GM12801 (cell line): Measurements from ENCODE around the gene RAX.

Experiments used
- TF ChIP-seq, protein P1 (sequence below): IDR thresholded peaks from one replicate; pipeline ENCODE4 v1.5.1; 2011; ENCODE audit warnings: control low read depth; ENCODE audit not compliant: insufficient read length; ENCODE audit errors: extremely low read depth

The RAX gene

DNA sequence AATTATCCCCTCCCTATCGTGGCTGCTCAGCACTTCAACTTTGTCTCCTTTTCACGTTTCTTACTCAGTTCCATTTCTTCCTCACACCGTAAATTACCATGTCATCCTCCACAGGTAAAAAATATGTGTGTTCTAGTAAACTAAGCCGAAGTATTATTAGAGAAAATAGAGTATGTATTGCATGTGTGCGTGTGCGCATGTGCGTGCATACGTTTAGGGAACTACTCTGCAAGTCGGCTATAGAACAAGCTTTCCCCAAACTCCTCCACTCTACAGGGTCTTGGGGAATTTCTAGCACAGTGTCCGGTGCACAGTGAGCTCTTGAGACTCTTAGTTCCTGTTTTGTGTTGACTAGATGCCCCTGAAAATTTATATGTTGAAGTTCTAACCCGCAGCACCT is 9.1 kb upstream of the RAX start:
- TF ChIP-seq, protein P1, sequence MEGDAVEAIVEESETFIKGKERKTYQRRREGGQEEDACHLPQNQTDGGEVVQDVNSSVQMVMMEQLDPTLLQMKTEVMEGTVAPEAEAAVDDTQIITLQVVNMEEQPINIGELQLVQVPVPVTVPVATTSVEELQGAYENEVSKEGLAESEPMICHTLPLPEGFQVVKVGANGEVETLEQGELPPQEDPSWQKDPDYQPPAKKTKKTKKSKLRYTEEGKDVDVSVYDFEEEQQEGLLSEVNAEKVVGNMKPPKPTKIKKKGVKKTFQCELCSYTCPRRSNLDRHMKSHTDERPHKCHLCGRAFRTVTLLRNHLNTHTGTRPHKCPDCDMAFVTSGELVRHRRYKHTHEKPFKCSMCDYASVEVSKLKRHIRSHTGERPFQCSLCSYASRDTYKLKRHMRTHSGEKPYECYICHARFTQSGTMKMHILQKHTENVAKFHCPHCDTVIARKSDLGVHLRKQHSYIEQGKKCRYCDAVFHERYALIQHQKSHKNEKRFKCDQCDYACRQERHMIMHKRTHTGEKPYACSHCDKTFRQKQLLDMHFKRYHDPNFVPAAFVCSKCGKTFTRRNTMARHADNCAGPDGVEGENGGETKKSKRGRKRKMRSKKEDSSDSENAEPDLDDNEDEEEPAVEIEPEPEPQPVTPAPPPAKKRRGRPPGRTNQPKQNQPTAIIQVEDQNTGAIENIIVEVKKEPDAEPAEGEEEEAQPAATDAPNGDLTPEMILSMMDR: no peak

DNA sequence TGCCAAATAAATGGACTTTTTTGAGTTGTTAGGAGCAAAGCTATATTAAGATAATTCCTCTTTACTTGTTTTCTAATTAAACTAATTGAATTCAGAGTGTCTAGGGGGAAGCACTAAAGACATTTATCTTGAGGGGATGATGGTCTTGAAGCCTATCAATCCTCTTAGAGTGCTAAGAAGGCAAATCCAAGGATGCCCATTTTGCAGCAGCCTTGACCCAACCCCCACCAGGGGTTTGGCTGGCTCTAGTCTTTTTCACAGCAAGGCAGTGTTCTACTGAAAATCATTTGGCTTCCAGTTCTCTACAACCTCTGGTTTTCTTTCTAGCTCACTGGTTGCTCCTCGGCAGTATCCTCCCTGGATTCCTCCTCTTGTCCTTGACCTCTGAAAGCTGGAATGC is 6.5 kb upstream of the RAX start:
- TF ChIP-seq, protein P1: no peak

DNA sequence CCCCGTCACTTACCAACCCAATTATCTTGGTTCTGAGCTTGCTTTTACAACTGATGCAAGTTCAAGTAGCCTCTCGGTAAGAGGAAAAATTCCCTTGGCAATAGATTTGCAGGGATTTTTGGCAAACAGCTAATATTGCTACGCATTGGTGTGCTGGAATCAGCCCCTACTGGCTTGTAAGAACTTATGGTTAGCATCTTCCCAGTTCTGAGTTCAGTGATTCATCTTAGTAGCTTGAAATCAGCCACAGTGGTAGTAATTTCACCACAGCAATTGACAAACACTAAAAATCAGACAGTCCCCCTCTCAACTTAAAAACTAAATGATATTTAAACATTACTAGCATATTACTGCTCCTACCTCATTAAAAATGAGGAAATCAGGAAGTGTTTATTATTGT is 5.9 kb upstream of the RAX start:
- TF ChIP-seq, protein P1: no peak

DNA sequence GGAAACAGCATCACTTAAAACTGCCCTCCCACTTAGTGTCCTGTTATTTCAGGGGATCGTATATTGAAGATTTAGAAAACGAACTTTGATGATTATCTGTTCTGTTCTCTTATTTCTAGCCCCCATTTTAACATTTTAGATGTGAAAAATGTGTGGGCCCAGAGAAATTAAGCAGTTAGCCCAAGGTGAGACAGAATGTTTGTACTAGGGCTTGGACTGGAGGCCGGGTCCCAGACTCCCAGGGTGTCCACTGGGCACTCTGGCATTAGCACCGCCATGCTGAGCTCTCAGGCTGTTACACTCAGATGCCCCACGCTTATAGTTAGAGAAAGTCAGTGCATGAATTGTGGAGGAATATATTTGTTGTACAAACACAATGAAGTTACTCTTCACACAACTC is 5.5 kb upstream of the RAX start:
- TF ChIP-seq, protein P1: no peak

DNA sequence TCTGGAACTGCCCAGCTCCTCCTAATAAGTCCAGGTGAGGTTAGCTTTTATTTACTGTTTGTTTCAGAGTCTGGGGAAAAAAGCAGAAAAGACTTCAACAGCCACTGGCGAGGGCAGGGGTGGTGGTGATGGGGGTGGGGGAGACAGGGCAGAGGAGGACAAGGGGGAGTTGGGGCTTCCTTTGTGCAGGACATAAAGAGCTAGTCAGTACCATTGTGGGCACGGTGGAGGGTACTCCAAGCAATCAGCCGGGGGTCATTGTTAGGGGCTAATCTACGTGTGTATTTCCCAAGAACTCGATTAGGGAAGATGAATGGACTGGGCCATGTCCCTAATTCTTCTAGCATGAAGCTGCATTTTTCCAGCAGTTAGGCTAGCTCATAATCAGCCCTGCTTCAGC is 2.8 kb upstream of the RAX start:
- TF ChIP-seq, protein P1: no peak

DNA sequence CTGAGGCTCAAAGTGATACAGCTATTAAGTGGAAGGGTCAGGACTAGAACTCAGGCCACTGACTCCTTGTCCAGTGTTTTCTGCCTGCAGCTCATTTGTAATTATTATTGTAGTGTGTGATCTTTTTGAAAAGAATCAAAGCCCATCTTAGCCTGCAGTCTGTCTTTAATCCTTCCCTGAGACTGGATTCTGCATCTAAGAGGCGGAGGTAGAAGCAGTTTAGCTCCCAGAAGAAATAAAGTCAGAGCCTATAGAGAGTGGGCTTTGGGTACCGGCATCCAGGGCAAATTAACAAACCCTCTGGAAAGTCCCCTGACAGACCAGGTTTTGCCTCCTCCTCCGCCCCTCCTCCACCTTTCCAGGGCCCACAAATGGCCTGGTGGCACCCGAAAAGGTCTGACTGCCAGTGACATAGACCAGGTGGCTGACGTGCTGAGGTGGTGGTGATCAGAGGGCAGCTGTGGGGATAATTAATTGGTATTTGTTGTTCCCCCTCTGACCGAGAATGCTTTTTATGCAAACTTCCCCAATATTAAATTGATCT is 2.2 kb upstream of the RAX start:
- TF ChIP-seq, protein P1: no peak

DNA sequence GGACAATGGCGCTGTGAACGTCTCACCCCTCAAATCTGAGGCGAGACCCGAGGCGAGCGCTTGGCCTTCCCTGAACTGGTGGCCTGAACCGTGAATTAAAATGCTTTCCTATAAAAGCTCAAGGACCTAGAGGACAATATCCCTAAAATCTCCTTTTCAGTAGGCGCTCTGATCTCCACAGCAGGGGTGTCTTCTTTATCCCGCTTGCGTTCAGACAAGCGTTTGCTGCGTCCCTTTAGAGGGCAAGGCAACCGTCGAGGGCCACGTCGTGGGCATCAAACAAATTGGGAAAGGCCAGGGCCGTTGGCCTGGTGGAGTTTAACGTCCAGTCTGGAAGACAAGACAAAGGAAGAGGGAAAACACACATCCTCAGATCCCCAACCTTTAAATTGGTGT is 1.3 kb upstream of the RAX start:
- TF ChIP-seq, protein P1: no peak
